RWPE2 (cell line): ENCODE data around the gene PRKAG2.
"Not testable (repeated sequence)": the region's sequence is repeated elsewhere in the genome, so short reads cannot be mapped to it uniquely, and the experiment has no call there.

Source experiments
- ATAC-seq: fragments of 200-7000 bp; cut with Tn5 transposase; 3 replicates; pipeline ENCODE4 v1.9.1; 2021; ENCODE audit warnings: low read depth
- DNase-seq: peaks from one replicate; pipeline ENCODE4 v3.0.0-alpha.2; 2020; ENCODE audit warnings: low spot score
- H3K27ac ChIP-seq: fragments of 450-650 bp; 2 replicates; pipeline ENCODE4 v1.5.1; 2017; ENCODE audit warnings: mild to moderate bottlenecking; ENCODE audit not compliant: poor library complexity, severe bottlenecking
- H3K27me3 ChIP-seq: fragments of 250-450 bp; sonication (Bioruptor Pico); 2 replicates; pipeline ENCODE4 v1.5.1; 2021; ENCODE audit warnings: mild to moderate bottlenecking, moderate library complexity; ENCODE audit not compliant: insufficient read depth, poor library complexity, severe bottlenecking
- H3K36me3 ChIP-seq: fragments of 250-450 bp; sonication (Bioruptor Pico); 2 replicates; pipeline ENCODE4 v1.5.1; 2020; ENCODE audit warnings: low read depth, mild to moderate bottlenecking, moderate library complexity
- H3K4me1 ChIP-seq: fragments of 250-450 bp; sonication (Bioruptor Pico); 2 replicates; pipeline ENCODE4 v1.5.1; 2021; ENCODE audit warnings: mild to moderate bottlenecking, moderate library complexity; ENCODE audit not compliant: insufficient read depth, poor library complexity, severe bottlenecking
- H3K4me3 ChIP-seq: fragments of 250-450 bp; sonication (Bioruptor Pico); 2 replicates; pipeline ENCODE4 v1.5.1; 2021; ENCODE audit warnings: mild to moderate bottlenecking, moderate library complexity; ENCODE audit not compliant: severe bottlenecking
- H3K9me3 ChIP-seq: fragments of 250-450 bp; sonication (Bioruptor Pico); 2 replicates; pipeline ENCODE4 v1.5.1; 2021; ENCODE audit warnings: mild to moderate bottlenecking, moderate library complexity; ENCODE audit not compliant: severe bottlenecking
- CTCF ChIP-seq: fragments of 450-650 bp; IDR thresholded peaks from one replicate; pipeline ENCODE4 v1.5.1; 2017; ENCODE audit warnings: mild to moderate bottlenecking, moderate library complexity; ENCODE audit not compliant: poor library complexity, severe bottlenecking

PRKAG2 gene

GRCh38 chr7:151877911-151878835 is 1.3 kb upstream of the PRKAG2 start:
- Histone ChIP-seq H3K27ac (no peak overlapping the region), H3K4me1 (no peaks in the 10 kb centered on the region), H3K27me3 (peaks cover 35% of the 10 kb centered on the region), H3K36me3 (no peaks in the 10 kb centered on the region), H3K4me3 (no peak overlapping the region), H3K9me3 (no peaks in the 10 kb centered on the region)
- no peak for TF ChIP-seq CTCF
- DNase-seq (no peak), ATAC-seq (no peak)

- Histone ChIP-seq H3K27ac (no peak overlapping the region), H3K4me1 (no peaks in the 10 kb centered on the region), H3K4me3 (peak overlapping the region; percentile 37), H3K9me3 (no peaks in the 10 kb centered on the region), H3K36me3 (no peaks in the 10 kb centered on the region), H3K27me3 (peaks cover 35% of the 10 kb centered on the region)
- peak; percentile 59 for ATAC-seq
- DNase-seq, result no peak
- no peak for TF ChIP-seq CTCF
These were observed 695 bp downstream of the PRKAG2 start for GRCh38 chr7:151875942-151876898.

GRCh38 chr7:151874479-151874878 is 2.4 kb downstream of the PRKAG2 start:
- peaks cover 35% of the 10 kb centered on the region for H3K27me3 ChIP-seq
- not testable (repeated sequence) for ATAC-seq, H3K36me3 ChIP-seq, H3K9me3 ChIP-seq, DNase-seq, H3K27ac ChIP-seq, H3K4me3 ChIP-seq, H3K4me1 ChIP-seq

- no peak for DNase-seq
- H3K4me1 ChIP-seq, result no peaks in the 10 kb centered on the region
- no peak overlapping the region for H3K4me3 ChIP-seq
- H3K36me3 ChIP-seq, result no peaks in the 10 kb centered on the region
- H3K27ac ChIP-seq, result no peak overlapping the region
- H3K9me3 ChIP-seq, result no peaks in the 10 kb centered on the region
- TF ChIP-seq CTCF, result no peak
- ATAC-seq, result no peak
- peaks cover 30% of the 10 kb centered on the region for H3K27me3 ChIP-seq
These were observed 3.4 kb downstream of the PRKAG2 start for GRCh38 chr7:151873402-151873965.
